NCI-H1436 (cell line): ENCODE results near the gene SPPL3.
"Not testable (repeated sequence)": the region's sequence is repeated elsewhere in the genome, so short reads cannot be mapped to it uniquely, and the experiment has no call there.

Source experiments
- DNase-seq: peaks from one replicate; lab custom pipeline; 2025; lab: John Stamatoyannopoulos, UW

The SPPL3 gene

DNA sequence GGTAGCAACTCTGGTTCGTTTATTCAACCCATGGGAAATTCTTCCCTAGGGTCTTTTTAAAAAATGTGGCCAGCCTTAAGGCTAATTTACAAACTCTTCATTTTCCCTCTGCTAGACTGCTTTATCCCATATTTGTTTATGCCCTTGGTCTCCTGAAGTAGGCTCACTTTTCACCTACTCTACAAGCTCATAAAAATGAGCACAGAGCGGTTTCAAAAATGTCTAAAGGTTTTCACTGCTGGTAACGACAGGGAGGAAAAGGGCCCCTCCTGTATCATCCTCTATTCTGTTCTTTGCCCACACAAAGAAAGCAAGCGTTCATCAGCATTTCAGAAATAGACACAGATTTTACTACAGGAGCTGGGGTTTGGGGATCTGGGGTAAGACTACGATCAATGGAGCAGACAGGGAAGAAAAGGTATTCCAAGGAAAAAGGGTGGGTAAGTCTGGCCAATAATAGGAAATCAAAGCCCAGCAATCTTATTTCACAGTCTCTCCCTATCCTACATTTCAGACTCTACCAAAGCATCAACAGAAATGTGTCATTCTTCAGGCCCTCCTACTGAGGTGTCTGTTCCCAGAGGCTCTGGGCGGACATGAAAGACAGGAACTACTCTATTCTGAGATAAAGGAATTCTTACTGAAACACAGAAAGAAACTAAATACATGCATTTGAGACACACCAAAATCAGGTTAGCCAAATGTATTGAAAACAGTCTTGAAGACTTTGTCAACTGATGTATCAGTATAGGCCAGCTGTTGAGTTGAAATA is 86.4 kb downstream of the SPPL3 start:
- no peak for DNase-seq

DNA sequence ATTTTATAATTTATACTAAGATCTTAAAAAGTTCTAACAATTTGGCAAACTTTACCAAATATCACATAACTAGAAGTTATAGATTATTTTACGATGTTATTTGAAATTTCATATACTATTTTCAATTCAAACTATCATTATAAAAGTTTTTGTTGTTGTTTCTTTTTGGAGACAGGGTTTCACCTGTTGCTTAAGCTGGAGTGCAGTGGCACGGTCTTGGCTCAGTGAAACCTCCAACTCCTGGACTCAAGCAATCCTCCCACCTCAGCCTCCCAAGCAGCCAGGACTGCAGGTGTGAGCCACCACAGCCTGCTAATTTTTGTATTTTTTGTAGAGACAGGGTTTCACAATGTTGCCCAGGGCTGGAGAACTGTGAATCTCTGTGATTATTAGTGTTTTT is 87.8 kb downstream of the SPPL3 start:
- no peak for DNase-seq

DNA sequence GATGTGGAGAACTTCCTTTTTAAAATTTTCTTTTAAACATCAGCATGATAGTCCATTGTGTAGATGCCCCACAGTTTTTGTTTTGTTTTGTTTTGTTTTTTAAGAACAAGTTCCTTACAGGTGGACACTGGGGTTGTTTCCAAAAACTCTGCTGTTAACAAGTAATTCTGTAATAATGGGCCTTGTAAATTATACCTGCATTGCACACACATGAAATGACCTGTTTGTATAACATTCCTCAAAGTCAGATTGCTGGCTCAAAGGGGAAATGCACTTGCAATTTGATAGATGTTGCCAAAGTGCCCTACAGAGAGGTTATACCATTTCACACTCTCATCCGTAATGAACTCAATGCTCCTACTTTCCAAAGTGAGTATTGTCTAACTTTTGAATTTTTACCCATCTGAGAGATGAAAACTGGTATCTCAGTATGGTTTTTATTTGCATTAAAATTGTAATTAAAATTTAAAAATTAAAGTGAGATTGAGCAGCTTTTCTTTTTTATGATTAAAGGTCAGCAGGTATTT is 89.2 kb downstream of the SPPL3 start:
- no peak for DNase-seq

DNA sequence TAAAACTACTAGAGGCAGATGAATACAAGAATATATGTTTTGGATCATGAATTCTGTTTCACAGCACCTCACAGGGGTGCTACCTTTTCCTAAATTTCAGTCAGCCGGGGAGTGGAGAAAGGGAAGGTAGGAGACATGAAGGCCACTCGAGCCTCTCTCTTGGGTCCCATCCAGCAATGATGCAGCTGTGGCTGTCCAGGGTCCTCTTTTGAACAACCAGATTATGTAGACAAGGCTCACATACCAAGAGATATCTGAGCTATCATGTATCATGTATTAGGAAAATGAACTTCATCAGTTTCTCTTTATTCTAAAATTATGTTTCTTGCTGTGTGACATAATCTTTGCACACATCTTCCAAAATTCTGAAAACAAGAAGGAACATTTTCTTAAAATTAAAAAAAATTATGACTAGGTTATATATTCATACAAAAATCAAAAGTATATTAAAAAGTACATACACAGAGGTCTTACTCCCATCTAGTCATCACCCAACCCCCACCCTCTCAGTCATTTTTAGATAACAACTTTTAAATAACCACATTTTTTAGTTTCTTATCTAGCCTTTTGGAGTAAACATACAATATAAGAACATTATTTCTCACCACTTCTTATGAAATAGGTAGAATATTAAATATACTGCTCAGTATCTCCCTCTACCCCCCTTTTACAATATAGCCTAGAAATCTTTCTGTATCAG is 89.8 kb downstream of the SPPL3 start:
- DNase-seq: no peak

DNA sequence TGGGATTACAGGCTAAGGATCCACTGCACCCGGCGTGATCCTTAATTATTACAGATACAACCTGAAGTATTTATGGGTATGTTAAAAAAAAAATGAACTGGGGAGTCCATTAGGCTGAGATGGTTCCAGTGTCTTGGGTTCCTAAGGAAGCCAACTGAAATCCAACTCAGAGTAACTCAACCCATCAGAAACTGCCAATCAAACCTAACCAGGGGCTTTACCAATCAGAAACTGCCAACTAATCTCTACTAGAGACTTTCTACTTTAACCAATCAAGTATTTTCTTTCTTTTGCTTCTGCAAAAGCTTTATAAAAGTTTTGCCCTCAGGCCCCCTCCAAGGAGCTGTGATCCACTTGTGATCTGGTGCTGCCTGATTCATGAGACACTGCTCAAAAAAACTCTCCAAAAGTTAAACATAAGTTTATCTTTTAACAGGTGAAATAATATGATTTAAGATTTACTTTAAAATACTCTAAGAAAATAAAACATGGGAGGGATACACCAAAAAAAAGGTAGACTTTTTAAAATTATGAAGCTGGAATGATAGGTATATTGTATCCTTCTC is 90.5 kb downstream of the SPPL3 start:
- no peak for DNase-seq

DNA sequence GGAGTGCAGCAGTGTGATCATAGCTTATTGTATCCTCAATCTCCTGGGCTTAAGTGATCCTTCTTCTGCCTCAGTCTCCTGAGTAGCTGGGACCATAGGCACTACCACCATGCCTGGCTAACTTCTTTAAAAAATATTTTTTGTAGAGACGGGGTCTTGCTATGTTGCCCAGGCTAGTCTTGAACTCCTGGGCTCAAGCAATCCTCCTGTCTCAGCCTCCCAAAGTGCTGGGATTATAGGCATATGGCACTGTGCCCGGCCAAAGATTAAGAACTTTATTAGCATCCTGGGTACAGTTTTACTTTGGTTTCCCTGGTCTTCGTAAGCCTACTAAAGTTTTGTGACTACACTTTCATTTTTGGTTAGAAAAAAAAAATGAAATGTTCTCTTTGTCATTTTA is 94.1 kb downstream of the SPPL3 start:
- DNase-seq: no peak

DNA sequence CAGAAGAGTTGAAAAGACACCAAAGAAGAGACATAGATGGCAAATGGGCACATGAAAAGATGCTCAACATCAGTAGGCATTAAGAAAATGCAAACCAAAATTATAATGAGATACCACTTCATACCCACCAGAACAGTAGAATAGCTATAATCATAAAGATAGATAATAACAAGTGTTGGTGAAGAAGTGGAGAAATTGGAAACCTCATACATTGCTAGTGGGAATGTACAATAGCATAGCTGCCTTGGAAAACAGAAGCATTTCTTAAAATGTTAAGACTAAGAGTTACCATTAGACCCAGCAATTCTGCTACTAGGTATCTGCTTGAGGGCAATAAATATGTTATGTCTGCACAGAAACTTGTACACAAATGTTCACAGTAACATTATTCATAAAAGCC is 99.7 kb downstream of the SPPL3 start:
- no peak for DNase-seq

DNA sequence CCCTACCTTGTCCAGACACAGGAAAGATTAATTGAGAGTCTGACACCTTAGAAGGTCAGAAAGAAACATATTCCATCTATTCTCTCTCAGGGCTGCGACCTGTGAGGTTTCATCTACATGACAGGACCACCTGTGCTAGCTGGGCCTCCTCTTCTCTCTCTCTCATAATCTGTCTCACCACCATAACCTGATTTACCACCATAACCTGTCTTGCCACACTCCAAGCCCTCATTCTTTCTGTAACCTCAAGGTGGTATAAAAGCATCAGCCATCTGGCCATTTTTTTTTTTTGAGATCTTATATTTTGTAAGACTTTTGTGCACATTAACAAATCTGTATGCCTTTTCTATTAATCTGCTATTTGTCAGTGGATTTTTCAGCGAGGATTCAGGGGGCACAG is 103.0 kb downstream of the SPPL3 start:
- no peak for DNase-seq

DNA sequence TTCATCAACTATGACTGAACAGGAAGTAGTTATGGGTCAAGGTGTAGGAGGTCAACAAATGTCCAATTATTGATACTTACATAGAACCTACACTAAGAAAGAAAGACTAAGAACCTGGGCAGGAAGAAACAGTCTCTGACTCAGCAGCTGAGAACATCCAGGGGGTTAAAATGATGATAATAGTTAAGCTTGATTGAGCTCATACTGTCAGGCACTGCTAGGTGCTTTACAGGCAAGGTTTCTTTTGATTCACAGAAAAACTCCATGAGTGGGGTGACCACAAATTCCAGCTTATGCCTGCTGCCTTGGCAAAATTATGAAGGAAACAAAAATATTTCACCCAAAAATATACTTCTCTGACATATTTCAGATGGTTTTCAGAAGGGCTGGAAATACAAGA is 103.5 kb downstream of the SPPL3 start:
- DNase-seq: no peak

DNA sequence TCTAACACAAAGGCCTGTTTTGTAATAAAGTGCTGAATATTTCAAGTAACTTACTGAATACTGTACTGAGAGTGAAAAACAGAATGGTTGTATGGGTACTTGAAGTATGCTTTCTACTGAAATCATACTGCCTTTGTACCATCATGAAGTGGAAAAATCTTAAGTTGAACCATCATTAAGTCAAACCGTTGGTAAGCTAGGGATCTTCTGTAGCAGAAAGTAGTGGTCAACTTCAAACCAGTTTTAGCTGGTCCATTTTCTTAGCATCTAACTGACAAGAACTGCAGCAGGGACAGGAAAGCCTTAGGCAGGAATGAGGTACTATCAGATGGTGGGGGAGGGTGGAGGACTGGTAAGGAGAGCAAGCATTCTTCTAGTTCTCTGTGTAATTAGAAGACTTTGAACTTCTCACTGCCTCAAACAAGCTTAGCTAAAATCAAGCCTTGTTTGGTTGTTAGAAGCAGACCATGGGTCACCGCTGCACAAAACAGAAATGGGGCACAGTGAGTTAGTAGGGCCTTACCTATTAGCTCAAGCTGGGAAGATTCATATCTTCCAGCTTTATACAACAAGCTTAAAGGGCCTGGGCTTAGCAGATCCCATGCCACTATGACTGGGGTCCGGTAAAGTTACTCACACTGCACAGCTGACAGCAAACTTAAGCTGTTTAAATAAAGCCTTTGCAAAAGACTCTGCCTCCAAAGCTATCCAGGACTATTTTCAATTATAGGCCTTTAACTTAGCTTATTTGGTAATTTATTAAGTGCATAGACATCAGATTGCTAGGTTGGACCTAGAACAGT is 104.7 kb downstream of the SPPL3 start:
- DNase-seq: no peak

DNA sequence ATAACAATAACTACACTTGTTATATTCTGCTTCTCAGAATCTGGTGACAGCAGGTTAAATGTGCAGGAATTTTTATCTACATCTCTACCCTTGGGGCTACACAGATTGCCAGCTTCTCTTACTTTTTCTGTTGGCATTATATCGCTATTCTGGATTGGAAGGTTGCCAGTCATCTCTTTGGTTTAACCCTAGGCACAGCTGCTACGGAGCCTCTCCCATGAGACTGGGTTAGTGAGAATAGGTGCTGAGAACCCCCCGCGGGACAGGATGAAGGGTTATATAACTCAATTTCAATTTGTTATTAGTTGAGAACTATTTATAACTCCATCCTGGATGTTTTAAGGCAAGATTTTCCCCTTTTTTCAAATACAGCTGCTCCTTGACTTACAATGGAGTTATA is 105.5 kb downstream of the SPPL3 start:
- peak; percentile 76 for DNase-seq

DNA sequence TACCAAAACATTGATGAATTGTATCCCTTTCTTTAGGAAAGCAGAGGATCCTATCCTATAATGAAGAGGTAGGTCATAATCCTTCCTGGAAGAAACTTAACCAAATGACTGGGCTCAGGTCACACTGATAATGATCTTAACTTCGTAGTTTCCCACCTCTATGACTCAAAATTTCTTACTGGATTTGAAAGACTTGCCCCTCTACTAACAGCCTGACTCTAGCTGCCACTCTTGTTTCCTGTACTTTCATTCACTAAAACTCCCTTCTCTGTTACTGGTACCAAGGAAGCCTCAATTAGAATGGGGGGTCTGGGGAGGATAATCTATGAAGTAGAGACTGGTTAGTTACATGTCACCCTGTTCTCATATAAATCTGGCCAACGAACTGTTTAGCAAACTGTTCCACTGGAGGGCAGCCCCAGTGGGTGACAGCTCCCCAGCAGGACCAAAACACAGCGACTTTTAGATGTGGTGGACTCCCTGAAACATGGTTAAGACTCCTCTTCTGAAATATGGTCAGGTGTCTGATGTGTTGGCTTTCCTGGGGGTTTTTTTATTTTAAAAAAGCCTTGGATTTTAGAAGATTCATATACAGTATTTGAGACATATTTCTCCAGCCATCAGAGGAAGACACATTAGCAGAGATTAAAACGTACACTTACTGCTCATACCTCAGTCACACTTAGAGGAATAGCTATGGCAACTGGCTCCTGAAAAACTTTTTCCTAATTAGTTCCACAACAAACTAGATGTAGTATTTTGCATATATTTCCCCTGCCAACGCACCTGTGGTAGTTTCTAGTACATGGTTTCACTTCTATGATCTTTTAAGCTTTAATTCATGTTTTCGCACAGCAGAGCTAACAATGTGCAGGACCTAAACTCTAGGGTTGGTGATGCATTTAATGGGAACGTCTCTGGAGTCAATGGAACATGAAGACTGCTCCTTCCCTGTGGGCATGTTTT is 106.2 kb downstream of the SPPL3 start:
- DNase-seq: no peak

DNA sequence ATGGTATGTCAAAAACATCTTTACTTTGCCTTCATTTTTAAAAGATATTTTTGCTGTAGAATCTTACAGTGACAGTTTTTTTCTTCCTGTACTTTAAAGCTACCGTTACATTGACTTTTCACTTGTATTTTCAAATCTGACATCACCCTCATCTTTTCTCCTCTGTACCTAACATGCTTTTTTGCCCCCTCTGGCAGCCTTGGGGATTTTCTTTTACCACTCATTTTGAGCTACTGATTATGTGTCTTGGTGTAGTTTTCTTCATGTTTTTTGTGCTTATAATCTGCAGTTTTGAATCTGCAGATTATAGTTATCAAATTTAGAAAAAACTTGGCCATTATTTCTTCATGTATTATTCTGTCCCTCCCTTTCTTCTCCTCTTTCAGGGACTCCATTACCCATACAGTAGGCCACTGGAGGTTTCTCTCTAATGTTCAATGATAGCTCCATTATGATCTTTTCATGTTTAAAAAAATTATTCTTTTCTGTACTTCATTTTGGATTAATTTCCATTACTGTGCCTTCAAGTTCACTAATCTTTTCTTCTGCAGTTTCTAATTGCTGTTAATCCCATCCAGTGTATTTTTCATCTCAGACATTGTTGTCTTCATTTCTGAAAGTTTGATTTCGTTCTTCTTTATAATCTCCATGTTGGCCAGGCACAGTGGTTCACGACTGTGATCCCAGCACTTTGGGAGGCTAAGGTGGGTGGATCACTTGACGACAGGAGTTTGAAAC is 108.5 kb downstream of the SPPL3 start:
- DNase-seq: no peak

DNA sequence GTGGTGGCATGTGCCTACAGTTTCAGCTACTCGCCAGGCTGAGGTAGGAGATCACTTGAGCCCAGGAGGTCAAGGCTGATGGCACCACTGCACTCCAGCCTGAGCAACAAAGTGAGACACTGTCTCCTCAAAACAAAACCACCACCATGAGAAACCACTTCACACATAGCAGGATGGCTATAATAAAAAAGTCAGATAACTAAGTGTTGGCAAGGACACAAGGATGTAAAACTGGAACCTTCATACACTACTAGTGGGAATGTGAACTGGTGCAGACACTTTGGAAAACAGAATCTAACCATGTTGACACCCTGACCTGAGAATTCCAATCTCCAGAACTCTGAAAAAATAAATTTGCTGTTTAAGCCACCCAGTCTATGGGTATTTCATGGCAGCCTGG is 110.8 kb downstream of the SPPL3 start:
- no peak for DNase-seq

DNA sequence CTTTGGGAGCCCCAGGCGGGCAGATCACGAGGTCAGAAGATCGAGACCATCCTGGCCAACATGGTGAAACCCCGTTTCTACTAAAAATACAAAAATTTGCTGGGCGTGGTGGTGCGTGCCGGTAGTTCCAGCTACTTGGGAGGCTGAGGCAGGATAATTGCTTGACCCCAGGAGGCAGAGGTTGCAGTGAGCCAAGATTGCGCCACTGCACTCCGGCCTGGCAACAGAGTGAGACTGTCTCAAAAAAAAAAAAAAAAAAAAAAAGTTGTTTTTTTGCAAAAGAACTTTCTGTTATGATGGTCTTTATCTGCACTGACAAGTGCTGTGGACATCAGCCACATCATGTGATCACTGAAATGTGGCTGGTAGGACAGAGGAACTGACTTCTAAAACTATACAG is 111.7 kb downstream of the SPPL3 start:
- not testable (repeated sequence) for DNase-seq

DNA sequence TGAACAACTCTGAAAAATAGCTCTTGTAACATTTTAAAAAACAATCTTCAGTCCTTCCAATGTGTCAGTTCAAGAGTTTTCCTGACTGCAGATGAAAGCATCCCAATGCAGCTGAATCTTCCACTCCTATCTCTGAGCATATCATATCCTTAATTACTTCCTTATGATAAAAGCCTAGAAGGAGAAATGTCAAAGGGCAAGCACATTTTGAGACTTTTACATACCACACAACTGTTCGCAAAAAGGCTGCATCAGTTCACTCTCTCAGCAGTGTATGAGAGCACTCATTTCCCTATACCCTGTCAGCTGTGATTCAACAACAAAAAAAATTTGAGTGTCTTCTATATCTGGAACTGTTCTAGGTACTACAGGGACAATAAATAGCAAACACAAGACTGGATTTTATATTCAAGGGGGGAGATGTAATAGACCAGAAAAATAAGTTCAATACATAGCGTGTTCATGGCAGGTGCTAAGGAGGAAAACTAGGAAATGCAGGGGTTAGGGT is 112.4 kb downstream of the SPPL3 start:
- no peak for DNase-seq

DNA sequence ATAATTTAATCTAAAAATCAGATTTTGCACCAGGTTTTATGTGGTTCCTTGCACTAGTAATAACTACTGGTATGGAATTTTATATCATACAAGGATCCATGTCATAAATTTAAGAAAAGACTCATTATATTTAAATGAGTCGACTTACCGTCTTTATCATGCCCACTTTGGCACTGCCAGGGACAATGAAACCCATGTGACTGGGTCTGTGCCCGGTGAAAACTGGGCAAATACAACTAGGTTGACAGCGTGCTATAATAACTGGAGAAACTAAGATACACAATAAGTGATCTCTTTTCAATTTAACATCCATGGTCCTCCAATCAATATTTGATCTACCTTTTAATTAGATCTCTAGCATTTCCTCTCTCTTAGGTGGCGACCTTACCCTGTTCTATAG is 114.0 kb downstream of the SPPL3 start:
- DNase-seq: no peak

DNA sequence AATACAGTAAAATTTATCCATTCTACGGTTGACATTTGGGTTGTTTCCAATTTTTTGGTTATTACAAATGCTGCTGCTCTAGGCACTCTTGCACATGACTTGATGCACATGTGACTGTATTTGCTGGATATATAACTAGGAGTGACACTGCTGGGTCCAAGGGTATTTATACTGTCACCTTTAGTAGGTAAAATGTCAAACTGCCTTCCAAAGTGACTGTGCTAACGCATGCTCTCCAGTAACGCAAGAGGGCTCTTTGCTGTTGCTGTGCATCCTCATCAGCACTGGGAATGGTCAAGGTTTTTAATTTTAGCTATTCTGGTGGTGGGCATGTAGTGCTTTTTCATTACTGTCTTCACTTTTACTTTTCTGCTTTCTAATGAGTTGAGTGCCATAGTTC is 116.3 kb downstream of the SPPL3 start:
- no peak for DNase-seq

DNA sequence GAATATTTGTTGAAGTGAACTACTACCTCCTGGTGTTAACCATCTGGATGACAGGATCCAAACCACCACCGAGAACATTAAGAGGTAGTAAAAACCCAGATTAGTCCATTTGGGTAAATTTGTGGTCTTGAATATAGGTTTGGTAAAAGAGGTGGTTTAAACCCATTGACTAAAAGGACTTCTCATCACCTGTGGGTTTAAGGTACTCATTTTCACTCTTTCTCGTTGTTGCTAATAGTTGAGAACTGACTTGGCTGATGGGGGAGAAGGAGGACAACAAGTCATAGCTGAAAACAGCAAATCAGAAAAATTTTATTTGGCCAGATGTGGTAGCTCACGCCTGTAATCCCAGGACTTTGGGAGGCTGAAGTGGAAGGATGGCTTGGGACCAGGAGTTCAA is 119.4 kb downstream of the SPPL3 start:
- DNase-seq: no peak

DNA sequence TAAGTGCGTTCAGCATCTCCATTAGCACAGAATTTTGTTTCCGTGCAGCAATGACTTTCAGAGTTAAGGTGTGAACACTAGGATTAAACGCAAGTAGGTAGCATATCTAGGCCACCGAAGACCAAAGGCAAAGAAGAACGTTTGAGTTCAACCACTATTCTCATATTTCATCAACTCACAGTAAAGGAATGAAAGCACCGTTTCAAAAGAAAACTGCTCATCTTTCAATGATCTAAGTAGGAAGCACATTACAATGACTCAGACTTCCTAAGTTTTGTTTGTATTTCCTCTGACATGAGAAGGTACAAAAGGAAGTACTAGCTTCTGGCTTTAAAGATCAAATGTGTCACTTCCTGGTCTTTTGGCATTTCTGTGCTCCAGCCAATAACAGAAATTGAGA is 121.0 kb downstream of the SPPL3 start:
- no peak for DNase-seq
